NB4 (cell line): ENCODE data around the gene HRH2.

Source experiments
- CTCF ChIP-seq: IDR thresholded peaks from one replicate; pipeline ENCODE4 v1.5.1; 2012; ENCODE audit warnings: low read depth, low read length
- MAX ChIP-seq: IDR thresholded peaks from 2 replicates; pipeline ENCODE4 v1.6.1; 2011; ENCODE audit warnings: low read depth, low read length
- POLR2A ChIP-seq: IDR thresholded peaks from 2 replicates; pipeline ENCODE4 v1.6.1; 2011; ENCODE audit warnings: mild to moderate bottlenecking; ENCODE audit not compliant: insufficient read length; ENCODE audit errors: extremely low read depth

- TF ChIP-seq POLR2A = no peak
- TF ChIP-seq CTCF = no peak
- TF ChIP-seq MAX = no peak
These were observed 48.3 kb upstream of the HRH2 start for GRCh38 chr5:175609526-175609925.
